ENCODE measurements around the gene SUV39H1. TPM values are rescaled to one million over a fixed set of nuclear protein-coding genes. Genes with fewer than 3 reads are reported as not detected.

SUV39H1 gene
- polyA plus RNA-seq, 1 of the 3 experiments (the other 2 are of a cell fraction): 8.5 TPM

DNA sequence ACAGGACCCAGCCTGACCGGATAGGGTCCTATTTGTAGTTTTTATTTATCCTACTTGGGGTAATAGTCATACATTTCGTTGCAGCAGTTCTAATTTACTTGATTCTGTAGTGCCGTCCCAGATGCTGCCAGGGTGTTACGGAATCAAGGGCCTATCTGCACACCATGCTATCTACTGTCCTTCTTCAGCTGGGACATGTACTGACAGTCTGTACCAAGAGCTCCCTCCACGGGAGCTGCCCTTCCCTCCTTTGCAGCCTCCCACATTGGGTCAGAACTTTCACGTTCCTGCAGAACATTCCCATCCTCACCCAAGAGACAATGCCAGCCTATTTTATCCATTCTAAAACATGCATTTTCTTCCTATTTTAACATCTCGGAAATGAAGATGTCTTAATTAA, 6.7 kb downstream of the SUV39H1 start:
- ChIA-PET POLR2A (no interaction called here), CTCF (no interaction called here)
- no peak overlapping the region for H3K27ac ChIP-seq (ENCODE audit: low read depth in 2 of 2, low read length in 1 of 2)
- no peak overlapping the region for H3K4me2 ChIP-seq
- H3K27me3 ChIP-seq (ENCODE audit: insufficient read depth): no peaks in the 10 kb centered on the region; the same call in 1 of the 2 replicates
- no peak for DNase-seq
- H3K9me2 ChIP-seq: no peaks in the 10 kb centered on the region
- H3K4me3 ChIP-seq (ENCODE audit: low read depth in 2 of 2, low read length in 1 of 2): no peak overlapping the region
- H3K79me2 ChIP-seq (ENCODE audit: insufficient read depth): peaks cover 8% of the 10 kb centered on the region
- no peaks in the 10 kb centered on the region for H3F3A ChIP-seq (replicated peaks; ENCODE audit: insufficient read depth)
- H3K9ac ChIP-seq: no peak overlapping the region
- no peaks in the 10 kb centered on the region for H3K9me3 ChIP-seq
- H3K4me1 ChIP-seq (ENCODE audit: control insufficient read depth in 1 of 2, insufficient read depth in 2 of 2, low read depth in 1 of 2, low read length in 1 of 2): no peaks in the 10 kb centered on the region
- TF ChIP-seq FOSL2 (IDR thresholded peaks at IDR 0.05; ENCODE audit: borderline replicate concordance, low read depth) (no peak), ELF1 (IDR thresholded peaks at IDR 0.05) (no peak), MEF2A (IDR thresholded peaks at IDR 0.05; ENCODE audit: borderline replicate concordance, low read depth) (no peak), SIN3A (IDR thresholded peaks at IDR 0.05; ENCODE audit: borderline replicate concordance, low read depth, low read length) (no peak), TCF12 (IDR thresholded peaks at IDR 0.05) (no peak), RCOR1 (IDR thresholded peaks at IDR 0.05; ENCODE audit: low read length) (no peak), EZH2phosphoT487 (IDR thresholded peaks at IDR 0.05; ENCODE audit: borderline replicate concordance, low read depth) (no peak), FOXJ3 (CRISPR knock-in tag; IDR thresholded peaks at IDR 0.05) (no peak), TEAD4 (IDR thresholded peaks at IDR 0.05; ENCODE audit: borderline replicate concordance, insufficient read depth) (no peak), MAX (IDR thresholded peaks at IDR 0.05; ENCODE audit: low read depth) (no peak), JUND (IDR thresholded peaks at IDR 0.05) (no peak), PBX3 (IDR thresholded peaks at IDR 0.05) (no peak), GATA2 (CRISPR knock-in tag; IDR thresholded peaks at IDR 0.05) (no peak), FOXM1 (IDR thresholded peaks at IDR 0.05; ENCODE audit: low read depth) (no peak), CTCF (IDR thresholded peaks at IDR 0.05) (no peak)
- TF ChIP-seq, protein P1, sequence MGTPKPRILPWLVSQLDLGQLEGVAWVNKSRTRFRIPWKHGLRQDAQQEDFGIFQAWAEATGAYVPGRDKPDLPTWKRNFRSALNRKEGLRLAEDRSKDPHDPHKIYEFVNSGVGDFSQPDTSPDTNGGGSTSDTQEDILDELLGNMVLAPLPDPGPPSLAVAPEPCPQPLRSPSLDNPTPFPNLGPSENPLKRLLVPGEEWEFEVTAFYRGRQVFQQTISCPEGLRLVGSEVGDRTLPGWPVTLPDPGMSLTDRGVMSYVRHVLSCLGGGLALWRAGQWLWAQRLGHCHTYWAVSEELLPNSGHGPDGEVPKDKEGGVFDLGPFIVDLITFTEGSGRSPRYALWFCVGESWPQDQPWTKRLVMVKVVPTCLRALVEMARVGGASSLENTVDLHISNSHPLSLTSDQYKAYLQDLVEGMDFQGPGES (IDR thresholded peaks at IDR 0.05; ENCODE audit: low read depth, low read length): no peak
- WGBS (ENCODE audit: low lambda C conversion rate): 56% methylated on average over 7 of the region's 7 CpGs
- no peaks in the 10 kb centered on the region for H4K20me1 ChIP-seq (ENCODE audit: insufficient read depth)
- H2AFZ ChIP-seq (ENCODE audit: low read depth): no peak overlapping the region
- H3K36me3 ChIP-seq (replicated peaks in 1 of 2; ENCODE audit: control insufficient read depth in 1 of 2, insufficient read depth in 2 of 2, low read length in 1 of 2): peaks cover 0 to 7% of the 10 kb centered on the region in 2 experiments

All from SK-N-SH (cell line).